HG03520 (cell line): ENCODE results near the gene TADA3.
A peak's percentile ranks its signal among the peaks of the same experiment; 100 is the strongest.

Source experiments
- ATAC-seq: cut with Tn5 transposase; IDR thresholded peaks from one replicate; pipeline ENCODE4 v1.9.1; 2021; ENCODE audit warnings: mild to moderate bottlenecking, moderate library complexity; ENCODE audit not compliant: unreplicated experiment

TADA3 gene

DNA sequence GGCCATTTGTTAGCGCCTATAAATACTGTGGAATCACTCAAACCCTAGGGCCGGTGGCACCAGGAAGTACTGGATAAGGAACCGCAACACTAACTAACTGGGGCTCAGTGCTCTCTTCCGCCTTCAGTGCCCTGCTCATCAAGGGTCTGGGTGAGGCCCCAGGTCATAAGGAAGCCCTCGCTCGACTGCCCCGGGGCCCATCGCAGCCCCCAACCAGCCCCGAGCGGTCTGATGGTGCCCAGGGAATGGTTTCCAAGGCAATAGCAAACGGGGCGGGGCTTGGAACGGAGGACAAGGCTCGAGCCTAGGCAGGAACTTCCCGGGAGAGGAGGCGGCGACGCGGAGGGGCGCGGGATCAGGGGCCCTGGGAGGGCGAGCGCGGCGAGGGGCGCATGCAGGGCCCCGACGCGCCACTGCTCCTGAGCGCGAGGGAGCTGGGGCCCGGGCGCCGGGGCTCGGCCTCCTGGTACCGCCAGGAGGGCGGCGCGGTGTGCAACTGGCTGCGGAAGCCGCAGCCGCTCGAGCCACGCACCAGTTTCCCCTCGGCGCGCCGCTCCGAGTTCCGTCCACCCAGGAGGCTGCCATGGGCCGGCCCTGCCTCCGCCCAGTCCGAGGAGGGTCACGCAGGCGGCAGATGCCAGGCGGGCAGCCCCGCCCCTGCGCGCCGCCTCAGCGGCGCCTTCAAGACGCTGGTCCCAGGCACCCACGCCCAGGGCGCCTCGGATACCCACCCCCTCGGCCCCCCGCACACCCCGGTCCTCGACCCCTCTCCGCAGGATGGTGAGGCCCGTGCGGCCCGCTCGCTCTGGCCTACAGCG, 17.6 kb upstream of the TADA3 start, which contains the start of gene TTLL3:
TSS of gene TTLL3 (plus strand) at position 648 of the 818 bp plus-strand sequence. CDS start 400 bp downstream, outside the sequence.
- peak; percentile 41 for ATAC-seq

DNA sequence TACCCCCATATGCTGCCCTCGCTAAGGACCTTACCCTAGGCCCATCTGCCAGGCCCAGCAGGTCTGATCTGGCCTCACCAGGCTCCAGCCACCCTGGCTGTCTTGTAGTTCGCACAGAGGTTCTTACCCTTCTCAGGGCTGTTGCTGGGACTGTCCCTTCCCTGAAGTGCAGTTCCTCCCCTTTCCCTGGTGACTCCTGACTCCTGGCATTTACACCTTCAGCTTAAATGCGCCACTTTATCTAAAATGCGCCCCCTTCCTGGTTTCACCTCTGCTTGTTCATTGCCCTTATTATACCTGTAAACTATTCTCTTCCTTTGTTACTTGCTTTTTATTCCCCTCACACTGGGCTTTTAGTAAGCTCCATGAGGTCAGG, 17.0 kb upstream of the TADA3 start:
- ATAC-seq: no peak

DNA sequence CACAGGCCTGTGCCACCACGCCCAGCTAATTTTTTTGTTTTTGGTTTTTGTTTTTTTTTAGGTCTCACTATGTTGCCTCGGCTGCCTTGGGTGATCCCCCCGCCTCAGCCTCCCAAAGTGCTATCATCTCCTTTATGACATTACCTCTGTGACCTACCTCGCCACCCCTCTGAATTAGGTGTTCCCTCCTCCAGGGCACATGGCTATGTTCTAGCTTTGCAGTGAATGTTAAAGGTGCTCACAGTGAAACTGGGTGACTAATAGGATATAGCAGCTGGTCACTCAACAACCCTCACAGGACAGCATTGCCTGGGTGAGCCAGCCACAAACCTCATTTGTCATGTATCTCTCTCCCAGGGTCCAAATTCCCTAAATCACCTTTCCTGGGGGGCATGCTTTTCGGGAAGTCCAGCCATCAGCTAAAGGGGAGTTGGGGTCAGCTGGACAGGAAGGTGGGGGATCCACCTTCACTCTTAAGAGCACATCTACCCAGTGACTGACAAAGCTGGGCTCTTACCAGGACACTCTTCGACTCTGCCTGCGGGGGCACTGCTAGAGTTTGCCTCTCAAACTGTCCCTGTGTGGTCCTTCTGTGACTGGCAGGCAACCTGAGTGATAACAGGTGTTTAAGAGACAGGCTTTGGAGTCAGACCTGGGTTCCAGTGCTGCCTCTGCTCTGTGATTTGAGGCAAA, 16.2 kb upstream of the TADA3 start:
- no peak for ATAC-seq

DNA sequence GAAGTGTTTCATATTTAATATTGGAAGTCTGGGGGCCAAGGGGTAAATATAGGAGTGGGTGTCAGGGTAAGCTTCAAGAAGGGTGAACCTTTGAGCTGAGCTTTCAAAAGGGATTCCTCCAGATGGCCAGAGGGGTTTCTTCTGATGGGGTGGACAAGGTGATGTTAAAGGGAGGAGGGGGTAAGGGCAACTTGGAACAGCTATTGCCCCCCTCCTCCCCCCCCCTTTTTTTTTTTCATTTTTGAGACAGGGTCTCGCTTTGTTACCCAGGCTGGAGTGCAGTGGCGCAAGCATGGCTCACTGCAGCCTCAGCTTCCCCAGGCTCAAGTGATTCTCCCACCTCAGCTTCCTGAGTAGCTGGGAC, 15.7 kb upstream of the TADA3 start:
- ATAC-seq: no peak

DNA sequence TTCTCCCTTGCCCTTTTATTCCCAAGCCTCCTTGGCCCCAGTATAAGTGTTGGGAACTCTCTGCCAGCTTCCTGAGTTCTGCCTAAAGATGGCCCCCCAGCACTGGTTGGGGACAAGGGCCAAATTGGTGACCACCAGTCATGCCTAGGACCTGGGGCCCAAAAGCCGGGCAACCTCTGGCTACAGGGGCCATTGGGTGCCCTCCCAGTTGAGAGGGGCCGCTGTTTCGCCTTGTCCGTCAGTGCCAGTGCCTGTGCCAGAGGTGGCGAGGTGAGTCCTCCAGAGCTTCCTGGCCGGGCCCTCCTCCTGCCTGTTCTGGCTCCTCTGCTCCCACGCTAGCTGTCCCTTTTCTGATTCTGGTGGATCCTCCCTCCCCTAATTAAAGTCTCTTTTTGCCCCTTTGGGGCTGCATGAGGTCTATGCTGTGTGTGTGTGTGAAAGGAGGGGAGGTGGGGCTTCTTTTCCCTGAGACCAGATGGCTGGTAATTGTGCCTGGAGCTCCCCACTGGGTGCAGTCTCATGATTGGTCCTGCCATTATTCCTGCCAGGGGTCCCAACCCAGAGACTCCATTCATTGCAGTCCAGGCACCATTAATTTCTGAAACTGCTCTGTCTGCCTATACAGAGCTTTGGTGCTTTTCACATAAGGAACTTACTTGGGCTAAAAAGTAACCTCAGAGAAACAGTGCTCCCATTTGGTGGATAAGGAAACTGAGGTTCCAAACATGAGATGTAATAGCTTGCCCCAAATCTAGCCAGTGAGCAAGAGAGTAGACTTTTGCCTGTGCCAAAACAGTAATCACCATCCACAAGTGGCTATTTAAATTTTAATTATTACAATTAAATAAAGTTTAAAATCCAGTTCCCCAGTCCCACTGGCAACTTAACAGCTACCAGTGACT, 14.7 kb upstream of the TADA3 start:
- ATAC-seq: no peak

DNA sequence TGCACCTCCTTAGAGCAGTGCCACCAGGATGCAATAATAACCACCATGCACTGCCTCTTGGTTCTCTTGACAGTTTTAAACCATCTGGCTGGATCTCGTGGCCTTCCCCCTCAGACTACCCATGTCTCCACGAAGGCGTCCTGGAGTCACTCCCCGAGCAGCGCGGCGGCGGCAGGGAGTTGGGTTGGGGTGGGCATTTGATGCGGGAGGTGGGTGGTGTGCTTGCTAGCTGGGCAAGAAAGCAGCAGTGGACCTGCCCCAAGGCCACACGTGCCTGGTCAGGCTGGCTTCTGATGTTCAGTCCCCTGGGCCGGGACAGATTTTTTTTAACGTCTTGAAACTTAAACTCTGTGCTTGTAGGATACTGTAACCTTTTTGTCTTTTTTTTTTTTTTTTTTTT, 13.9 kb upstream of the TADA3 start:
- ATAC-seq: no peak

DNA sequence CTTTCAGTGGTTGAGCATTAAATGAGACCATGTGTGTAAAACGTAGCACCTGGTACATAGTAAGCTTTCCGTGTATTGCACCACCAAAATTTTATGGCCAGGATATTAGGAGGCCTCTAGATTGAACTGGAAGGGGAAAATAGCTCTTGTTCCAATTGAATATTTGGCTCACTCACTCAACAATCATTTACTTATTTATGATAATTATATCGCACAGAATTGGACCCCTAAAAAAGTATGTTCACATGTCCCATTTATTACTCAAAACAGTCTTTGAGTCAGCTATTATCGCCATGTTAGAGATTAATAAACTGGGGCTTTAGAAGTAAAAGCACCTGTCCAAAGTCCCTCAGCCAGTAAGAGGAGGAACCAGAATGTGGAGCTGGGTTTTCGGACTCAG, 12.7 kb upstream of the TADA3 start:
- ATAC-seq: no peak

DNA sequence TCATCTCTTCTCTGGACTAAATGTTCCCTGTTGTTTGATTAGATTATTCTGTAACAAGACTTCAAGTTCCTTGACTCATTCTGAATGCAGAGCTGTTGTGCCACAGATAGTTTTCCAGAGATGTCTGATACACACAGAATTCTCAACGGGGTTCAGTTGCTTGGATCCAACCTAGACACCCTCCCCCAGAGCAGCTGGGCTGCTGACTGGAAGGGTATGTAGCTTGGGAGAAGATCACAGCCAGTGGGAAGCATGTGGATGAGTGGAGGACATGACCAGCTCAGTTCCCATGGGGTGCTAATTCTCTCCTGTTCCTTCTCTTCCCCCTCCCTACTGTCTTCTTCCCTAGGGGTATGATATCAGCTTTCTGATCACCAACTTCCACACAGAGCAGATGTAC, 11.2 kb upstream of the TADA3 start:
- no peak for ATAC-seq

DNA sequence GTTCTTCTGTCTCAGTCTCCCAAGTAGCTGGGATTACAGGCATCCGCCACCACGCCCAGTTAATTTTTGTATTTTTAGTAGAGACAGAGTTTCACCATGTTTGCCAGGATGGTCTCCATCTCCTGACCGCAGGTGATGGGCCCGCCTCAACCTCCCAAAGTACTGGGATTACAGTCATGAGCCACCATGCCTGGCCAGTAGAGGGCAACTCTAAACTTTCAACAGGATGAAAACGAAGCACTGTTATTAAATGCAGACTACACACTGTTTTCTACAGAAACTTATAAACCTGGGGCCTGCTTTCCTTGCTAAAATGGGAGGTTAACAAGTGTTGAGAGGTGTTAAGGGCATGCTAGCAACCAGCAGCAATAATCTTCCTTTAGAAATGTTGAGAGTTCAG, 8.3 kb upstream of the TADA3 start:
- no peak for ATAC-seq

DNA sequence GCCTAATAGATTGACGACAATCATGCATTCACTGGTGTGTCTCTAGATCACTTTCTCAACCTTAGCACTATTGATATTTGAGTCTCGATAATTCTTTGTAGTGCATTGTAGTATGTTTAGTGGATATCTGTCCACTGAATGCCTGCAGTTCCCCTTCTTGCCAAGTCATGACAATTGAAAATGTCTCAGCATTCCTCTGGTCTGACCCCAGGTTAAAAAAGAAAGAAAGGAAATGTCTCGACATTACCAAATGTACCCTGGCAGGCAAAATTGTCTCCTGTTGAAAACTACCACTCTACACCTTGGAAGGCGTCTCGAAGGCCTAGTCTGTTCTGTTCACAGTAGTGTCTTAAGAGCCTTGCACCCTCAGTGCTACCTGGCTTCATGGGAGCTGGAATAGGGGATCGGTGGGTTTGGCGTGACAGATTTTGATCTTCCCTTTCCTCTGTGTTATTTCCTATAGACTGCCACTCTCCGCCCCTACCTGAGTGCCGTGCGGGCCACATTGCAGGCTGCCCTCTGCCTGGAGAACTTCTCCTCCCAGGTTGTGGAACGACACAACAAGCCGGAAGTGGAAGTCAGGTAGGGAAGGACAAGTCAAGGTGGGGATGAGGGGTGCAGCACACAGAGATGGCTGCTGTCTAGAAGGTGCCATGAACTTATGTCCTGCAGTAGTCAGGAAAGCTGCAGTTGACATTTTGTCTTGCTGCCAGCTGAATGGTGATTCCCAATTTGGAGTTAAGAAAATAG, 5.1 kb upstream of the TADA3 start:
- no peak for ATAC-seq

DNA sequence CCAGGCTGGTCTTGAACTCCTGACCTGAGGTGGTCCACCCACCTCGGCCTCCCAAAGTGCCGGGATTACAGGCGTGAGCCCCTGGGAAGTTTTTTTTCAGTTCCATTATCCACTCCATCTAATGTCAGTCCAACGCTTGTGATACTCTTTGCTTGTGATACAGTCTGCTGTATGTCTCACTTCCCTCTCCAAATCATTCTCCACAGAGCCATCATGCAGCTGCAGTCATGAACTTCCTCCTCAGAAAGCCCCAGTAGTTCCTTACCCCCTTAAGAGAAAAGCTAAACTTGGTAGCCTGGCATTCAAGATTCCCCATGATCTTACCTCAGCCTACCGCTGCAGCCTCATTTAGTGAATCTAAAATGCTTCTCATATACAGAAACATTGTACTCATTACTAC, 2.9 kb upstream of the TADA3 start:
- ATAC-seq: no peak

DNA sequence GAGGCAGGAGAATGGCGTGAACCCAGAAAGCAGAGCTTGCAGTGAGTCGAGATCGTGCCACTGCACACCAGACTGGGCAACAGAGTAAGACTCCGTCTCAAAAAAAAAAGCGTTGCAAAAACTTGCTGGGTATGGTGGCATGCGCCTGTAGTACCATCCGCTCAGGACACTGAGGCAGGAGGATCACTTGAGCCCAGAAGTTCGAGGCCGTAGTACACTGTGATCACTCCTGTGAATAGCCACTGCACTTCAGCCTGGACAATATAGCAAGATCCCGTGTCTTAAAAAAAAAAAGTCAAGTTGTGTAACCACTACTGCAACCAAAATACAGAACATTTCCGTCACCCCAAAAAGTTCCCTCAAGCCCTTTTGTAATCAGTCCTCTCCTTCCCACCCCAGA, 2.1 kb upstream of the TADA3 start:
- no peak for ATAC-seq

DNA sequence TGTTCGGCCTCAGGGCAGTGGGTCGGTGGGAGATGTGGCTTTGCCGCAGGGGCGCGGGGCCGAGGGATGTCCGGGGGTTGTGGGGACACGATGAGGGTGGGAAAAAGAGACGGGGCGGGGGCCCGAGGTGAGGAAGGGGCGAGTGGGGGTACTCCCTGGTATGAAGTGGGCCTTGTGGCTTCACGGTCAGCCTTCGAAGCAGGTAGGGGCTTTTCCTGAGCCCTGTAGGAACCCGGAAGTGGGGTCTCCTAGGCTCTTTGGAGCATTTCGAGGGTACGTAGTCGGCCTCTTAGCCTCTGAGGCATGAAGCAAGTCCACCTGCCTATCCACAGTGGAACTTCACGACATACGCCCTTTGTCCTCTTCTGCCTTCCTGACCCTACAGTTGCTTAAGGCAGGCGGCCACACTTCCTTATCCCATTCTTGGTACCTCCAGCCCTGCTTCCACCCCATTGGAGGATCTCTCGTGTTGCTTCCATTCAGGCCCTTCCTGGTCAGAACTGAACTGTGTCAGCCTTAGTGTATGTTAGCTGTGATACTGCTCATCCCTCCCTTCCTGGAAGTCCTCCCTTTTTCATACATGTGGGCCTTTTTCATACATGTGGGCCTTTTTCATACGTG, 998 bp upstream of the TADA3 start:
- ATAC-seq: peak; percentile 1

DNA sequence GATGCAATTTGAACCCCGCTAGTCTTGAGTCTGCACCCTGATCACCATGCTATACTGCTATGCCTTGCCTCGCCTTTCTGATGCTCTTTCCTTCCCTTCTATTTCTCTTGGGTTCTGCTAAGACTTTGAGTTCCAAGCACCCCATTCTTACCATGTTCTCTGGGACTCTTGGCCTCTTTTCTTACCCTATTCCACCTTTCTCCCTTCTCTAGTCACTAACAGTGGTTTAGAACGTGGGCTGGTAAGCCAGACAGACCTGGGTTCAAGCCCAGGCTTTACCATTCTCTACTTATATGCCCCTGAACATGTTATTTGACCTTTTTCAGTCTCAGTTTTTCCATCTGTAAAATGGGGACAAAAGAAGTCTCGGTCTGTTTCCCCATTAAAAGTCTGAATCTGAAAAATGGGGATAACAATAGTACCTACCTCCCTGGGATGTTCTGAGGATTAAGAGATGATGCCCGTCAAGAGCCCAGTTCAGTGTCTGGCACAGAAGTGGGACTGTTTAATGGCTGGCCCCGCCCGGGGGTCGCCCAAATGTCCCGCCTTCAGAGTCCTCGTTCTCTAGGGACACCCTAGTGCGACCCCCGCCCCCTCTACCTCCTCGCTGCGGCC, 376 bp downstream of the TADA3 start:
- ATAC-seq: no peak

DNA sequence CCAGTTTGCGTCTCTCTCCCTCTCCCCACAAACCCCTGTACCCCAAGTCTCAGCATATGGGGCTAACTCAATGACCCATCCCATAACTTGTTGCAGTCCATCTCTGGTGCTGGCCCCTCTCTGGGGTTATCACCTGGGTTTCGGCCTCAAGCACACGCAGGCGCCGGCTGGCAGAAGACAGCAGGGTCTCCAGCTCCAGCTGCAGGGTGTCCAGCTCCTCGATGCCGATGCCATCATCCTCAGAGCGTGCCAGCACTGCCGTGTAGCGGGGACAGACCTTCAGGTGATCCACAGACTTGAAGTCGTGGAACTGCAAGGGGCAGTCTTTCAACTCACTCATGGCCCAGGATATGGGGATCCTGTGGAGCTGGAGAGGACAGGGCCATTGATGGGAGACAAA, 1.1 kb downstream of the TADA3 start:
- no peak for ATAC-seq

DNA sequence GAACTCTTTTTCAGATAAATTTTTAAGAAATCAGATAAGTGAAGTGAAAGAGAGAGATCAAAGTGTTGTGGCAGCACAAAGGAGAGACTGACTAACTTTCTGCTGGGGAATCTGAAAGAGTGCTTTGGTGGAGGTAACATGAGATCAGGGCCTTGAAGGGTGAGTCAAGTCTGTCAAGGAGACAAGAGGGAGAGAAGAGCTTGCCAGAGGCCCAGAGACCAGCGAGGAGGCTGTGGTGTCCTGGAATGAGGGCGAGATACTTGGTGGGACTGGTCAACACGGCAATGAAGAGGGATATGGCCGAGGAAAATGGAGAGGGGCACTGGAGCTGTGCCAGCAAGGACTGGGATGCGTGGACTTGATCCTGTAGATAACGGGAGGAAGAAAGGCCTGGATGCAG, 4.6 kb downstream of the TADA3 start:
- no peak for ATAC-seq

DNA sequence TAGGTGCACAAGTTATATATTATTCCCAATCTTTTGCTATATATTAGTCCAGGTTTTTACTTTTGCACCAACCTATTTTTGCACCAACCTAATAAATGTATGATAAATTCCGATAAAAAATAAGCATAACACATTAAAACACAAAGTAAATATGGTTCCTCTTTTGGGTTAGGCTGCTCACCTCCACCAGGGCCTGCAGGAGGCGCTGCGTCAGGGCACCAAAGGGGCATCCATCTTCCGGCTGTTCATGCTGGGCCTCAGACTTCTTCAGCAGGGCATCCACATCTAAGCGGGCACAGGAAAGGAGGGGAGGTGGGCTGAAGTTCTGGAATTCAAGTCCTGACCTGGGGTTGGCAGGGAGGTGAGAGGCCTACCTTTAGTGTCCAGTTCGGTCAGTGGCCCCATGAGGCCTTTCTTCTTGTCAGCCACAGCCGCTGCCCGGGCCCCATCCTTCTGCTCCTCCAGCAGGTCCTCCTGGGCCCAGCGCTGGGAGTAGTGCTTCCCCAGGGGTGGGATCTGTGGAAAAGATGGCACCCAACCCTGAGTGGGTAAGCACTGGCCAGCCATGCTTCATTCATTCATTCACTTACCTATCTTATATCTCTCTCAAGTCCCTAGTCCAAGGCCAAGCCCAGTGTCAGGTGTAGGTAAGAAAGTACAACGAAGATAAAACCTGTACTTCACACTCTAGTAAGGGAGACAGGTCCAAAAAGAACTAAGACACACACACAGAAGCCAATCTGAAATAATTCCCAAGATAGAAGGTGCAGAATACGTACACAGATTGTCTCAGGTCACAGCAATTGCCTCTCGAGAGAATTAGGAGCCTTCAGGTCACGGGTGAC, 5.2 kb downstream of the TADA3 start:
- ATAC-seq: no peak

DNA sequence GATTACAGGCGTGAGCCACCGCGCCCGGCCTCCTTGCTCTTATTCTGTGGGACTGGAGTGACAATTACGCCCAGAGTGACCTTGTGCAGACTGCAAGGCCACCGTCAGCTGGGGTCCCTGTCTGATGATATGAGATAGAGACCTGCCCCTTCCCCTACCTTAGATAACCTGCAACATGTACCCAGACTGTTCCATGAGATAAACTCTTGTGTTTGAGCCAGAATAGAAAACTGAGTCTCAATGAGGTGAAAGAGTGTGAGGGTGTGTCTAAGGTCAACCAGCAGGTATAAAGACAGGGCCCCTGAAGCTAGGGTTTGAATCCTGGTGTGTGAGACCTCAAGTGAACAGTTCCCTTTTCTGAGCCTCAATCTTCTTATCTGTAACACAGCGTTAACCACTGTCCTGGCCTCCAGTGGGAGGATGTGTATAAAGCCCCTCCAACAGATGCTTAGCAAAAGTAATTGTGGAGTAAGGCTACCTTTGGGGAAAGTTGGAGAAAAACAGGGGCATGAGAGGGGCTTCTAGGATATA, 6.0 kb downstream of the TADA3 start:
- ATAC-seq: no peak

DNA sequence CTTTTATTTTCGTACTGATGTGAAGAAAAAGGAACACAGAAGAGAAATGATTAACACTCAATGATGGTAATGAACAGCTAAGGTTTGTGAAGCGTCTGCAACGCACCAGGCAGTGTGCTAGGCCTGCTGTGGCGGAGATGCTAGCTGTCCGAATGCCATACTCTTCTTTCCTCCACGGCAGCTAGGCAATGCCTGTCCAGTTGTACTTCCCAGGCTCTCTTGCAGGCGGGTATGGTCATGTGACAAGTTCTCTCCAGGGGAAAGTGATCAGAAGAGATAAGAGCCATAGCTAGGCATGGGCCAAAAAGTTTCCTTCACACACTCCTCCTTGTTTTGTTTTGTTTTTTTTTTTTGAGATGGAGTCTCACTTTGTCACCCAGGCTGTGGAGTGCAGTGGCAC, 6.7 kb downstream of the TADA3 start:
- ATAC-seq: no peak
